ENCODE data around the gene SRD5A2. TPM values are rescaled to one million over a fixed set of nuclear protein-coding genes. Genes with fewer than 3 reads are reported as not detected.
A peak's percentile ranks its signal among the peaks of the same experiment; 100 is the strongest.

SRD5A2 gene
- total RNA-seq, 1 donor from 2014 or later: 0.17 TPM

GRCh38 chr2:31475692-31476091 lies 105.0 kb downstream of the SRD5A2 start:
- H3K36me3 ChIP-seq (ENCODE audit: control insufficient read depth, insufficient read depth, low read length): no peaks in the 10 kb centered on the region
- no peak overlapping the region for H3K4me3 ChIP-seq (ENCODE audit: low read depth, low read length)
- DNase-seq (ENCODE audit: low read depth): peak; percentile 88
- H3K27me3 ChIP-seq (ENCODE audit: control insufficient read depth, insufficient read depth, low read length): no peaks in the 10 kb centered on the region
- TF ChIP-seq CTCF (IDR thresholded peaks at IDR 0.05; ENCODE audit: insufficient read depth, low read length, poor library complexity, severe bottlenecking): no peak

GRCh38 chr2:31474296-31474695 lies 106.4 kb downstream of the SRD5A2 start:
- Histone ChIP-seq H3K4me3 (ENCODE audit: low read depth, low read length) (no peak overlapping the region), H3K27me3 (ENCODE audit: control insufficient read depth, insufficient read depth, low read length) (no peaks in the 10 kb centered on the region), H3K36me3 (ENCODE audit: control insufficient read depth, insufficient read depth, low read length) (no peaks in the 10 kb centered on the region)
- no peak for DNase-seq (ENCODE audit: low read depth)
- TF ChIP-seq CTCF (IDR thresholded peaks at IDR 0.05; ENCODE audit: insufficient read depth, low read length, poor library complexity, severe bottlenecking): no peak

Other genes with a start within 250 kb of the SRD5A2 start
- gene XDH, start 166.2 kb downstream of the SRD5A2 start, total RNA-seq: 4.4 and 4.9 TPM in 2 replicates

Measured in kidney epithelial cell (primary cell).